Lower lobe of right lung (tissue), 2 donors: ENCODE data around the gene ENOX1. TPM values are rescaled to one million over a fixed set of nuclear protein-coding genes. Genes with fewer than 3 reads are reported as not detected.

ENCODE experiments used
- ATAC-seq, 2 donors: fragments of 200-7000 bp; cut with Tn5 transposase; one replicate each; pipeline ENCODE4 v1.9.1; 2020 to 2022; ENCODE audit warnings: mild to moderate bottlenecking in 2 of 2, moderate library complexity in 2 of 2
- DNase-seq: peaks from one replicate; pipeline ENCODE4 v3.0.0-alpha.2; 2020
- H3K27ac ChIP-seq: fragments of 200-600 bp; one replicate; pipeline ENCODE4 v1.8.0; 2022
- H3K27me3 ChIP-seq: fragments of 200-600 bp; one replicate; pipeline ENCODE4 v1.8.0; 2022; ENCODE audit warnings: low read depth
- H3K36me3 ChIP-seq: fragments of 200-600 bp; one replicate; pipeline ENCODE4 v1.8.0; 2022; ENCODE audit warnings: mild to moderate bottlenecking
- H3K4me1 ChIP-seq: fragments of 200-600 bp; one replicate; pipeline ENCODE4 v1.8.0; 2022
- H3K4me3 ChIP-seq: fragments of 200-600 bp; one replicate; pipeline ENCODE4 v1.8.0; 2022; ENCODE audit warnings: mild to moderate bottlenecking
- H3K9me3 ChIP-seq: fragments of 200-600 bp; one replicate; pipeline ENCODE4 v1.8.0; 2022
- intact Hi-C: fragments of 100-400 bp; cut with DNase I; formaldehyde crosslinking; loops from one replicate; pipeline ENCODE4 v1.11.0; 2022
- total RNA-seq: library from RNA; stranded (reverse); fragmentation: NEBNext Ultra II Directional; extraction: Animal tissue kit (Norgen Biotek cat#: 25700); gene quantifications from one replicate; pipeline ENCODE4 v1.2.1, GENCODE V29; 2021
- TF ChIP-seq, protein P1 (sequence below): fragments of 200-600 bp; IDR thresholded peaks from one replicate; pipeline ENCODE4 v1.8.0; 2022; ENCODE audit warnings: antibody characterized with exemption, mild to moderate bottlenecking
- donor health status: DM: no; HTN: yes; CAD: no; lungs with severe emphysema.

Gene ENOX1
- total RNA-seq, 1 donor from 2014 or later: 2.0 TPM

- TF ChIP-seq, protein P1, sequence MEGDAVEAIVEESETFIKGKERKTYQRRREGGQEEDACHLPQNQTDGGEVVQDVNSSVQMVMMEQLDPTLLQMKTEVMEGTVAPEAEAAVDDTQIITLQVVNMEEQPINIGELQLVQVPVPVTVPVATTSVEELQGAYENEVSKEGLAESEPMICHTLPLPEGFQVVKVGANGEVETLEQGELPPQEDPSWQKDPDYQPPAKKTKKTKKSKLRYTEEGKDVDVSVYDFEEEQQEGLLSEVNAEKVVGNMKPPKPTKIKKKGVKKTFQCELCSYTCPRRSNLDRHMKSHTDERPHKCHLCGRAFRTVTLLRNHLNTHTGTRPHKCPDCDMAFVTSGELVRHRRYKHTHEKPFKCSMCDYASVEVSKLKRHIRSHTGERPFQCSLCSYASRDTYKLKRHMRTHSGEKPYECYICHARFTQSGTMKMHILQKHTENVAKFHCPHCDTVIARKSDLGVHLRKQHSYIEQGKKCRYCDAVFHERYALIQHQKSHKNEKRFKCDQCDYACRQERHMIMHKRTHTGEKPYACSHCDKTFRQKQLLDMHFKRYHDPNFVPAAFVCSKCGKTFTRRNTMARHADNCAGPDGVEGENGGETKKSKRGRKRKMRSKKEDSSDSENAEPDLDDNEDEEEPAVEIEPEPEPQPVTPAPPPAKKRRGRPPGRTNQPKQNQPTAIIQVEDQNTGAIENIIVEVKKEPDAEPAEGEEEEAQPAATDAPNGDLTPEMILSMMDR: no peak
- H3K36me3 ChIP-seq: no peaks in the 10 kb centered on the region
- H3K4me1 ChIP-seq: no peaks in the 10 kb centered on the region
- H3K4me3 ChIP-seq: no peak overlapping the region
- no peaks in the 10 kb centered on the region for H3K9me3 ChIP-seq
- no peak for DNase-seq
- no peaks in the 10 kb centered on the region for H3K27me3 ChIP-seq
- intact Hi-C loops: no loop called here
- ATAC-seq: no peak
- no peak overlapping the region for H3K27ac ChIP-seq
Measured at GRCh38 chr13:43274881-43275280, 511.9 kb downstream of the ENOX1 start.

DNA sequence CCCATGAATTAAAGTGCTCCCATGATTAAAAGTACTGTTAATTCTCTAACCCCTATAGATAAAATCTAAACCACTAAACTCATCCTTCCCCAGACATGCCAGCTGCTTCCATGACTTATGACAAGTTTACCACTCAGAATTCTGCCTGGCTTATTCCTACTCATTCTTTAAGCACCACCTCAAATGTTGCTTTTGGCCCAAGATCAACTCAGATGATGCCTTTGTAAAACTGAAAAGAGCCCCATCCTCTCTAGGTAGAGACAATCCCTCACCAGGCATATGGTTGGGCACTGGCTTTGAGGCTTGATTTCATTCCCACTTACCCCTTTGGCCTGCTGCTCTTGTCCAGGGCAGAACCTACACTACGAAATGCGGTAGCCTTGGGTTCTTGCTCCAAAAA lies 513.4 kb downstream of the ENOX1 start:
- DNase-seq: no peak
- Histone ChIP-seq H3K4me1 (peaks cover 9% of the 10 kb centered on the region), H3K9me3 (no peaks in the 10 kb centered on the region), H3K4me3 (no peak overlapping the region), H3K36me3 (no peaks in the 10 kb centered on the region), H3K27me3 (no peaks in the 10 kb centered on the region), H3K27ac (no peak overlapping the region)
- TF ChIP-seq, protein P1: no peak
- no peak for ATAC-seq
- intact Hi-C loops: no loop called here

- Histone ChIP-seq H3K27me3 (no peaks in the 10 kb centered on the region), H3K4me3 (no peak overlapping the region), H3K36me3 (no peaks in the 10 kb centered on the region), H3K9me3 (no peaks in the 10 kb centered on the region), H3K4me1 (peaks cover 9% of the 10 kb centered on the region), H3K27ac (no peak overlapping the region)
- ATAC-seq (no peak), DNase-seq (no peak)
- intact Hi-C loops: no loop called here
- TF ChIP-seq, protein P1: no peak
Measured at GRCh38 chr13:43272851-43273250, 513.9 kb downstream of the ENOX1 start.

DNA sequence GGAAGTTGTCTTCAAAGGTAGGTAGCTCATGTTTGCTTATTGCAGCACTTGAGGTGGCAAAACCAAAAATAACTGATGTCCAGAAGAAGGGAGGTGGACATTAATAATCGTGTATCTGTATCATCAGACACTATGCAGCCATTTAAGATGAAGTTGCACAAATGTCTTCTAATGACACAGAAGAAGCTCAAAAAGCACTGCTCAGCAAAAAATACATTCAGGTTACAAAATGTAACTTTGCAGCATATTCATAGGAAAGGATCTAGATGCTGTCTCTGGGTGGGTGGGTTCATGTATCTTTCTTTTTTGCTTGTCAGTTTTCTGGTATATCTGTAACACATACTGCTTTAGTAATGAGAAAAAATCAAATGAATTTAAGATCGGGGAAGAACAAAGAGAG lies 515.6 kb downstream of the ENOX1 start:
- intact Hi-C loops: no loop called here
- H3K4me3 ChIP-seq: no peak overlapping the region
- H3K4me1 ChIP-seq: peaks cover 9% of the 10 kb centered on the region
- H3K9me3 ChIP-seq: no peaks in the 10 kb centered on the region
- ATAC-seq: no peak
- H3K36me3 ChIP-seq: no peaks in the 10 kb centered on the region
- no peak for DNase-seq
- no peak overlapping the region for H3K27ac ChIP-seq
- TF ChIP-seq, protein P1: no peak
- no peaks in the 10 kb centered on the region for H3K27me3 ChIP-seq

DNA sequence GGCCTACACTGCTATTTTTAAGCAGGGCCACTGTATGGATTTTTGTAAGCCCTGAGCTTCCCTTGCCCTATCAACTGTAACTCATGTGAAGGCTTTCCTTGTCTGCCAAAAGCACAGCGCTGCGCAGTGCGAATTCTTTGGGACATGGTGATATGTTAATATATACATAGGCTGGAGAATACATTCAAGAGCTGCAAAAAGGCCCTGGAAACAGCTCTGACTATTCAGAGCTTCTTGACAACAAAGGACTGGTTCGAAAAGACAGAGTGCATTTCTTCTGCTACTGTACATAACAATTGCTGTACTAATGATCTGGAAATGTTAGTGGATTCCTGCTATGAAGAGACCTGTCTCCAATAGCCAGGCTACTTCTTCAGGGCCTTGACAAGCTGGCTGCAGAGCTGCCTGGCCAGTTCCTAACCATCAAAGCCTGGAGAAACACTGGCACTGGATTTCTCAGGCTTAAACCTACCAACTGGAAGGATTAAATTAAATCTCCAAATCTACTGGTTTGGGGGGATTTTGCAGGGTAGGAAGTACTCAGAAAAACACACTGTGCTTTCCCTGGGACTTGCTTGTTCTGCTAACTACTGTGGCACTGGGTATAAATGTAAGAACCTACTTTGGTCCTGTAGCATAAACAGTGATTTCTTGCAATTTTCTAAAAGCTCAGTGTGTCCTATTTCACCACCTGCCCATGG lies 516.5 kb downstream of the ENOX1 start:
- Histone ChIP-seq H3K27ac (no peak overlapping the region), H3K4me3 (no peak overlapping the region), H3K36me3 (no peaks in the 10 kb centered on the region), H3K4me1 (peaks cover 9% of the 10 kb centered on the region), H3K9me3 (no peaks in the 10 kb centered on the region), H3K27me3 (no peaks in the 10 kb centered on the region)
- ATAC-seq (no peak), DNase-seq (no peak)
- intact Hi-C loops: no loop called here
- TF ChIP-seq, protein P1: no peak
